HG02678 (cell line): ENCODE results near the gene HIPK2.

Experiments
- ATAC-seq: cut with Tn5 transposase; IDR thresholded peaks from one replicate; pipeline ENCODE4 v1.9.1; 2021; ENCODE audit warnings: mild to moderate bottlenecking, moderate library complexity; ENCODE audit not compliant: unreplicated experiment

Gene HIPK2

DNA sequence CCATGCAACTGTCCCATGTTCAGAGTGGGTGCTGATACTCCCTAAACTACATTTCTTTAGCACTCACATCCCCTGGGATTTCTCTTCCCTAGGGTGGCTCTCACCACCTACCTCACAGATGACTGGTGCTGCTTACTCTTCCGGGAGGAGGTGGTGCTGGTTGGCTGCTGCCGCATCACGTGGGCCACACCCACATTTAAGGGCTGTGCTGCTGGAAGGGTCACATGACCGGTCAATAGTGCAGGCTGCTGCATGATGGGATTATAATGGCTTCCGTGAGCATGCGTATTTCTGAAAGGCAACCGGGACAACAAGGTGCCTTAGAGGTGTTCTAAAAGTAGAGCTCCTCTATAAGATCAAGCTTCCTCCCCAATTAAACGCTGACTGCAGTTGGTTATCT, 177.5 kb downstream of the HIPK2 start:
- no peak for ATAC-seq

DNA sequence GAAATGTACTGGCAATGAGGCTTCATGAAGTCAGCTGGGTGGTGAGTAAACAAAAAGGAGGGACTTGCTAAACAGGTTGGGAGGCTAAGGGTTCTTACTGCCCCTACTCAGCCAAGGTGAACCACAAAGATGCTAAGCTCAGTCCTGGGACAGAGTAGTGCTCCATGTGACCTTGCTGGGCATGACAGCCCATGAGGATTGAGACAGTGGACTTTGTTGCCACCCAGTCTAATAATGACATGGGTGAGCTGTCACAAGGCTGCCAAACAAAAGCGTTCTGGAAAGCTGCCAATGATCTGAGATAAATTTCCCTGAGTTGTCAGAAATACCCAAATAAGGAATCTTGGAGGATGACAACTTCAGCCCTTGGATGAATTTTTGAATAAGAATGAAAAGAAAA, 179.2 kb downstream of the HIPK2 start:
- no peak for ATAC-seq

- no peak for ATAC-seq
Measured at GRCh38 chr7:139597028-139597427, 180.8 kb downstream of the HIPK2 start.

DNA sequence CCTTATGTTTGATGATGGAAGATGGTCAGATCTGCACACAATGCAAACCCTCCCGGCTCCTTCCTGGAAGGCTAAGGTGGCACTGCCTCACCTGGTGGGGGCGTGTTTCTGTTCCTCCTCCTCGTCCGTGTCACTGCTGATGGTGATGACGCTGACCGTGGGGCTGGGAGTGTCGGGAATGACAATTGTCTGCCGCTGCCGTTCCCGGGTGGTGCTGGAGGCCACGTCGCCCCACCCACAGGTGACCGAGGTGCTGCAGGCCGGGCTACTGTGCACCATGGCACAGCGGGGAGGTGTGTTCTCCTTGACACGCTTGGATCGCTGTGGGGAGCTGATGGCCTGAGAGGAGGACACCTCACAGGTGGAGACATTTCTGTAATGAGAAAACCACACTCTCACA, 181.2 kb downstream of the HIPK2 start:
- no peak for ATAC-seq

DNA sequence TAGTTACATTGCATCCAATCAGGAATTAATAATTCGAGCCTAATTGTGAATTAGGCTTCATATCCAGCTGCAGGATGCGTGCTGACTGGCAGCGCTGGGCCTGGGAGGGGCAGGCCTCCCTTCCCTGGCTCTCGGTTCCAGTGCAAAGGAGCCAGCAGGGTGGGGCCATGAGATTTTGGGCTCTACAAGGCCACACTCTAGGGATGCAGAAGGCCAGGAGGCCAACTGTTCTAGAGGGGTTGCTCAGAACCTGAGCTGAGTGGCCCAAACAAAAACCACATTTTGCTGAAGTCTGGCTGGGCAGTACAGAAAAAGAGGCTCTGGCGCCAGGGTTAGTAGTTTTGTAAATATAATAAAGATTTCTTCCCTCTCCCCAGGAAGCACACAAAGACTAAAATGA, 182.0 kb downstream of the HIPK2 start:
- ATAC-seq, result no peak

DNA sequence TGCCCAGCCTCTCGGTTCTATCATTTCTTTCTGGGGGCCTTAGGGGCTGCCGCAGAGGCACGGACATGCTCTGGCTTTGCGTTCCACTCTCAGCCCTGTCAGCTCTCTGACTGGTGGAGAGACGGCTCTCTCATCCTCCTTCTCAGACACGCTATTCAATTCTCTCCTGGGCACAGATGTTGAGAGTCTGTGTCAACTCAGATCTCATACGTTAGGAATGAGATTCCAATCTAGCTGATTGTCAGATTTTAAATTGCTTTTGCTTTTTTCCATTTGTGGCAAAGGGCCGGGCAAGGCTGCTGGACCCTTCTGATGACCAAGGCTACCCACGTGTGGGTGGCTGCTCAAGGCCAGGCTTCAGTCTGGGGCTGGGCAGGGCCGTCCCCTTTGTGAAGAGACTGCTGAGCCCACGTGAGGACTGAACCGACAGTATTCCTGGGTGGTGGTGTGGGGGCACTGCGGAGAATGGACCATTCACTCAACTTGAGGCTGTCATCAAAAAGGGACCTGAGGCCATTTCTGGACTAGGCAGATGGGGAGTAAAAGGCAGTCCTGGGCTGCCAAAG, 182.8 kb downstream of the HIPK2 start:
- ATAC-seq, result no peak

GRCh38 chr7:139594090-139594489, 183.7 kb downstream of the HIPK2 start:
- no peak for ATAC-seq

DNA sequence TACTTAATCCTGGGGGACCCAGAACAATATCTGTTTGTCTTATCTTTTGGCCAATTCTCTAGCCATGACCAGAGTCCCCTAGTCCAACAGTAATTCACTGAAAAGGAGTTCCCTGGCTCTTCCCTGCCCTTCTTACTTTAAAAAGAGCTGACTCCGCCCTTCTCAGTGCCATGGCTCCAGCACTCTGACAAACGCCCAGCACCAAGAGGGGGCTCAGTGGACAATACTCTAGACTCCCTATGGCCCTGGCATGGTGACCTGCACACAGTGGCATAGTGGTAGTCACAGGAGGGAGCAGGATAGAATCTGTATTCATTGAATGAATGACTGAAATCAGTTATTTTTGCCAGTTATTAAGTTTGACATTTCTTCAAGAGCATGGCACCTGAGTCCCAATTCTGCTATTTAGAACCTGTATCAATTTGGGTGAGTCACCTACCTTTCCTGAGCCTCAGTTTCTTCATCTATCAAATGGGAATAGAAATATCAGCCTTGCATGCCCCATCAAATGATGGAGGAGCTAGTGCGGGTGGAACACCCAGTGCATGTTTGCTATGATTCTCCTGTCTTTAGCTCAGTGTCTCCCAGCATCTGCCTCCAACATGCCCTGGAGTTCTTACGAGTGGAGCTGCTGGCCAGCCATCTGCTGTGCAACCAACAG, 184.9 kb downstream of the HIPK2 start:
- no peak for ATAC-seq

- no peak for ATAC-seq
Measured at GRCh38 chr7:139591550-139592195, 186.1 kb downstream of the HIPK2 start.

GRCh38 chr7:139589474-139589873, 188.3 kb downstream of the HIPK2 start:
- ATAC-seq, result no peak

DNA sequence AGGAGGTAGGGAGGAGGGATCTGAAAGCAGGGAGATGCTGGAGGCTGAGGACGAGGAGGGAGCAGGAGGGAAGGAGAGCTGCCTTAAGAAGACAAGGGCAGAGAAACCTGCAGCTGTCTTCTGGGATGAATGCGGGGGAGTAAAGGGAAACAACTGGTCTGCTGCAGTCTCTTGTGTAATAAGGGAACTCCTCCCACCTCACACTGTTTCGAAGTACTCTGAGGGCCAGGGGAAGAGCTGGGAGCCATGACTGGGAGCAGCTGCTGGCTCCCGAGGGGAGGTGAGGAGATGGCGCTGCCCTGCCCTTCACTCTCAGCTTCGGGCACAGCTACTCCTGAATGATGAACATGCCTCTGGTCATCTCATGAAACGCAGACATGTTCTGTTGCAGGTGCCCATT, 189.2 kb downstream of the HIPK2 start:
- ATAC-seq, result no peak

DNA sequence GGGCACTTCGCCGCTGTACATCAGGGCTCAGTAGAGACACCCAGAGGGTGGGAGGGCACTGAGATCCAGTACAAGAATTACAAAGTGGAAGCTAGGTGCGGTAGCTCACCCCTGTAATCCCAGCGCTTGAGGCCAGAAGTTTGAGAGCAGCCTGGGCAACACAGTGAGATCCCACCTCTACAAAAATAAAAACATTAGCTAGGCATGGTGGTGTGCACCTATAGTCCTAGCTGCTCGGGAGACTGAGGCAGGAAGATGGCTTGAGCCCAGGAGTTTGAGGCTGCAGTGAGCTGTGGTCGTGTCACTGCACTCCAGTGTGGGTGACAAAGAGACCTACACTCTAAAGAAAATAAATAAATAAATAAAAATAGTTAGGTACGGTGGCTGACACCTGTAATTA, 190.3 kb downstream of the HIPK2 start:
- ATAC-seq, result no peak

- no peak for ATAC-seq
Measured at GRCh38 chr7:139586286-139586685, 191.5 kb downstream of the HIPK2 start.

DNA sequence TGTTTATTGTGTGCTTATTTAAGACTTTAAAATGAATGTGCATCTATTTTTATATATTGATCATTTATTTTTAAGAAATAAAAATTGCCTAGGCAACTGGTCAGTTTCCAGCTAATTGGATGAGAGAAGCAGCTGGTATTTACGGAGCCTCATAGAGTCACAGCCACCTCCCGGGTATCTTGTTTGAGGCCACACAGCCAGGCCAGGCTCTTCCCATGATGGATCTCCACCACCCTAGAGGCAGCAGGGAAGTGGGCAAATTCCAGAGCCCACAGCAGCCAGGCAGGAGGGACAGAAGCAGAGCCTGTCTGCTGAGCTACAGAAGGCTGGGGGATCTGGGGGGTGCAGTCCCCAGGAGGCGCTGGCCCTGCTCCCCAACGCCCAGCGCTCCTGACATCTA, 192.8 kb downstream of the HIPK2 start:
- ATAC-seq, result no peak

GRCh38 chr7:139583826-139584553, 193.8 kb downstream of the HIPK2 start:
- ATAC-seq, result no peak

GRCh38 chr7:139582671-139583155, 195.1 kb downstream of the HIPK2 start:
- no peak for ATAC-seq

DNA sequence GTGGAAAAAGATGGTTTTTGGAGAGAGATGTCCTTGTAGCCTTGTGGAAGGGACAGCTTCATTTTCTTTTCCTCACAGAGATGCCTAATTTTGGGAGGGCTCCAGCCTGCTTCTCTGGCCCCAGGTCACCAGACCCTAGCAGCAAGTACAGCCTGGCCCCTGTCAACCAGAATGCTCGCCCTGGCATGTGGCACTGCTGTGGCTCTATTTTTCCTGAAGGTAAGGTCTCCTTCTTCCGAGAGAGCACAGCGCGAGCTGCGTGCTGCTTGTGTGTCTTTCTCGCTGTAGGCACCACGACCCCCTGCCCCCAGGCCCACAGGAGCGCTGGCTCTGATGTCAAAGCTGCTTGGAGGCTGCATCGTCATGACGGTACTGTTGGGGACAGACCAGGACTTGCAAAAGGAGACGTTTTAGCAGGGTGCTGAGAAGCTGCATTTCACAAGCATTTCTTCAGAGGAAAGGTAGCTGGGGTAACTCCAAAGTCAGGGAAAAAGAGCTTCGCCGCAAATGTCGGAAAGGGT, 195.6 kb downstream of the HIPK2 start:
- no peak for ATAC-seq

GRCh38 chr7:139580435-139580834, 197.4 kb downstream of the HIPK2 start:
- ATAC-seq, result no peak

DNA sequence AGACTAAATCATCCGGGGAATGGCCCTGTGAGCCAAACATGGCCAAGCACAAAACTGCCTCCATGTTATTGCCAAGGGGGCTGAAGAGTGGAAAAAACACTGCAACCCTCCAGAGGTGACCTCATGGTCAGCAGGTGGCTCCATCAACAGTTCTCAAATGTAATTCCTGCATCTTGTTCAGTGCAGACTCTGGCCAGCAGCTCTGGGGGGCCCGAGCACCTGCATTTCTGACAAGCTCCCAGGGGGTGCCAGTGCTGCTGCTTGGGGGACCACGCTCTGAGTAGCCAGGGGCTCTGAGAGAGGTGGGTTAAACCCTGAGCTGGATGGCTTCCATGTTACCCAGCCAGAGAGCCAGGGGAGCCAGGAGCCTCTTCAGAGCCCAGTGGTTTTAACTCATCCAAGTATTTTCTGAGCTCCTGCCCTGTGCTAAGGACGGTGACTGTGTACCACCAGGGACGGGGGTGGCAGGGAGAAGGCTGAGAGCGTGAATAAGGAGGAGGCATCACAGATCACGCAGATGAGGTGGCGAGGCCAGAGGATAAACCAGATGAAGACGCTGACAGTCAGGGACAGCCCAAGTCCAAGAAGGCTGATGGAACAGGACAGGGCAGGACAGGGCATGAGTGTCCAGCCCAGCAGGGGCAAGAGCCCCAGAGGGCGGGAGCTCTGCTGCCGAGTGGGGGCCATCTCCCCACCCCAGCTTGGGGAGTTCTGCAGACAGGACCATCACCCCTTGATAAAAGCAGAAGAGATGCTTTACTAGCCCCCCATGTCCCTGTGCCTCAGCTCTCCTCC, 201.4 kb downstream of the HIPK2 start:
- no peak for ATAC-seq

DNA sequence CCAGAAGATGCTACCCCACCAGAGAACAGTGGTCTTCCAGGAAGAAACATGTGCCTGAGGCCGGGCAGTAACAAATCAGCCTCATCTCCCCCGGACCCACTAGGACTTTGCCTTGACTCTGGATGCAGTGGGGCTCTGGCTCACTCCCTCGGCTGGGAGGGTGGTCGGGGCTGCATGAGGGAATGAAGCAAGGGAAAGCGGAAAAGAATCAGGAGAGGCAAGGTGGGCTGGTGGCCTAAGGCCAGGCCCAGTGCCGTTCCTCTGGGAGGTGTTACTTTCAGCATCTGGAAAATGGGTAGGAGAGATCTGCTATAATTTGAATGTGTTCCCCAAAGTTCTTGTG, 202.5 kb downstream of the HIPK2 start:
- ATAC-seq, result no peak
